Neural progenitor cell (in vitro differentiated cells): ENCODE results near the gene STAP1. TPM values are rescaled to one million over a fixed set of nuclear protein-coding genes. Genes with fewer than 3 reads are reported as not detected.

Source experiments
- DNase-seq: peaks from one replicate; pipeline ENCODE4 v3.0.0-alpha.2; 2016; ENCODE audit warnings: low spot score
- H2AFZ ChIP-seq: fragments of 200-600 bp; sonication (generic); replicated peaks from 2 replicates; pipeline ENCODE4 v1.6.1; 2016; ENCODE audit warnings: antibody characterized with exemption
- H3F3A ChIP-seq: fragments of 200-600 bp; sonication (generic); 2 replicates; pipeline ENCODE4 v1.6.1; 2016; ENCODE audit warnings: antibody characterized with exemption, low read depth
- H3K27ac ChIP-seq: fragments of 200-600 bp; sonication (generic); 2 replicates; pipeline ENCODE4 v1.5.1; 2016; ENCODE audit warnings: mild to moderate bottlenecking
- H3K27me3 ChIP-seq: fragments of 200-600 bp; sonication (generic); 2 replicates; pipeline ENCODE4 v1.6.1; 2016; ENCODE audit warnings: mild to moderate bottlenecking, moderate library complexity
- H3K36me3 ChIP-seq: fragments of 200-600 bp; sonication (generic); 2 replicates; pipeline ENCODE4 v1.5.1; 2016
- H3K4me1 ChIP-seq: fragments of 200-600 bp; sonication (generic); 2 replicates; pipeline ENCODE4 v1.6.1; 2016; ENCODE audit warnings: mixed run types
- H3K4me2 ChIP-seq: fragments of 200-600 bp; sonication (generic); 2 replicates; pipeline ENCODE4 v1.6.1; 2016
- H3K4me3 ChIP-seq: fragments of 200-600 bp; sonication (generic); 2 replicates; pipeline ENCODE4 v1.5.1; 2016
- H3K79me2 ChIP-seq: fragments of 200-600 bp; sonication (generic); 2 replicates; pipeline ENCODE4 v1.6.1; 2016; ENCODE audit warnings: low read depth
- H3K9ac ChIP-seq: fragments of 200-600 bp; sonication (generic); 2 replicates; pipeline ENCODE4 v1.6.1; 2016
- H3K9me3 ChIP-seq: fragments of 200-600 bp; sonication (generic); 2 replicates; pipeline ENCODE4 v1.5.1; 2016; ENCODE audit warnings: low read depth
- H4K20me1 ChIP-seq: fragments of 200-600 bp; sonication (generic); 2 replicates; pipeline ENCODE4 v1.6.1; 2016; ENCODE audit warnings: low read depth
- H3K27ac Mint-ChIP-seq: 3 replicates; pipeline ENCODE4 v1.8.0; 2021; ENCODE audit warnings: mixed read lengths
- H3K27me3 Mint-ChIP-seq: 2 replicates; pipeline ENCODE4 v1.8.0; 2022; ENCODE audit warnings: low read depth, mild to moderate bottlenecking, inconsistent platforms, moderate library complexity, mixed read lengths; ENCODE audit not compliant: insufficient read depth
- H3K36me3 Mint-ChIP-seq: 3 replicates; pipeline ENCODE4 v1.8.0; 2021; ENCODE audit warnings: mixed read lengths
- H3K4me1 Mint-ChIP-seq: 3 replicates; pipeline ENCODE4 v1.8.0; 2021; ENCODE audit warnings: mixed read lengths
- H3K4me3 Mint-ChIP-seq: 3 replicates; pipeline ENCODE4 v1.8.0; 2021; ENCODE audit warnings: mild to moderate bottlenecking, moderate library complexity, mixed read lengths
- H3K9me3 Mint-ChIP-seq: 3 replicates; pipeline ENCODE4 v1.8.0; 2020; ENCODE audit warnings: mixed read lengths
- EZH2 ChIP-seq: fragments of 200-600 bp; sonication (generic); IDR thresholded peaks from 2 replicates; pipeline ENCODE4 v1.6.1; 2017; ENCODE audit warnings: antibody characterized with exemption, mild to moderate bottlenecking, moderate library complexity
- EZH2phosphoT487 ChIP-seq: fragments of 200-600 bp; sonication (generic); IDR thresholded peaks from 2 replicates; pipeline ENCODE4 v1.6.1; 2017; ENCODE audit warnings: antibody characterized with exemption
- total RNA-seq: library from RNA; depleted of rRNA; stranded (reverse); fragments of >200 nt; gene quantifications from 2 replicates; pipeline ENCODE4 v1.2.3, GENCODE V29; 2015; ENCODE audit warnings: low replicate concordance
- TF ChIP-seq, protein P1 (sequence below): fragments of 200-600 bp; sonication (generic); IDR thresholded peaks from 2 replicates; pipeline ENCODE4 v1.5.1; 2017; ENCODE audit warnings: antibody characterized with exemption, mild to moderate bottlenecking

Gene STAP1
- total RNA-seq, 1 donor from 2014 or later, result not detected

DNA sequence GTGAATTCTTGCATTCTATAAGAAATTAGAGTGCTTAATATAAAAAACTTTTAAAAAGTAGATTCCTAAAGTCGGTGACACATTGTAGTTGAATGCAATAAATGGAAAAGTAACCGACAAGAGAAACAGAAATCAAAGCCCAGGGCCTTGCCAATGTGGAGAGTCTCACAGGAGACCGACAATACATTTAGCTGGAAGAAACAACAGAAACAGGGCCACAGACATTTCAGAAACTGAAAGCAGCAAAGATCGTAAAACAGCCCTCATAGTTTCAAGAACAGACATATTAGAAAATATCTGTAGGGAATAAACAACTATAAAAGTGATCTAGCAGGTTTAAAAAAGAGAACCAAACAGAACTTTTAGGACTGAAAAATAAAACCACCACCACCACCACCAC lies 49.5 kb downstream of the STAP1 start:
- Histone ChIP-seq H3K4me2 (no peak overlapping the region), H2AFZ (no peak overlapping the region), H3K4me3 (no peak overlapping the region), H3K36me3 (no peaks in the 10 kb centered on the region), H3K4me1 (no peaks in the 10 kb centered on the region), H3K27ac (no peak overlapping the region), H3K9ac (no peak overlapping the region), H3F3A (no peaks in the 10 kb centered on the region), H3K9me3 (no peaks in the 10 kb centered on the region), H4K20me1 (no peaks in the 10 kb centered on the region), H3K79me2 (no peaks in the 10 kb centered on the region), H3K27me3 (no peaks in the 10 kb centered on the region)
- H3K27me3 Mint-ChIP-seq, result peaks cover 2% of the 10 kb centered on the region
- H3K36me3 Mint-ChIP-seq, result peaks cover 9% of the 10 kb centered on the region
- no peaks in the 10 kb centered on the region for H3K9me3 Mint-ChIP-seq
- DNase-seq, result no peak
- no peak overlapping the region for H3K27ac Mint-ChIP-seq
- TF ChIP-seq EZH2 (no peak), EZH2phosphoT487 (no peak)
- TF ChIP-seq, protein P1, sequence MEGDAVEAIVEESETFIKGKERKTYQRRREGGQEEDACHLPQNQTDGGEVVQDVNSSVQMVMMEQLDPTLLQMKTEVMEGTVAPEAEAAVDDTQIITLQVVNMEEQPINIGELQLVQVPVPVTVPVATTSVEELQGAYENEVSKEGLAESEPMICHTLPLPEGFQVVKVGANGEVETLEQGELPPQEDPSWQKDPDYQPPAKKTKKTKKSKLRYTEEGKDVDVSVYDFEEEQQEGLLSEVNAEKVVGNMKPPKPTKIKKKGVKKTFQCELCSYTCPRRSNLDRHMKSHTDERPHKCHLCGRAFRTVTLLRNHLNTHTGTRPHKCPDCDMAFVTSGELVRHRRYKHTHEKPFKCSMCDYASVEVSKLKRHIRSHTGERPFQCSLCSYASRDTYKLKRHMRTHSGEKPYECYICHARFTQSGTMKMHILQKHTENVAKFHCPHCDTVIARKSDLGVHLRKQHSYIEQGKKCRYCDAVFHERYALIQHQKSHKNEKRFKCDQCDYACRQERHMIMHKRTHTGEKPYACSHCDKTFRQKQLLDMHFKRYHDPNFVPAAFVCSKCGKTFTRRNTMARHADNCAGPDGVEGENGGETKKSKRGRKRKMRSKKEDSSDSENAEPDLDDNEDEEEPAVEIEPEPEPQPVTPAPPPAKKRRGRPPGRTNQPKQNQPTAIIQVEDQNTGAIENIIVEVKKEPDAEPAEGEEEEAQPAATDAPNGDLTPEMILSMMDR, result no peak
- no peak overlapping the region for H3K4me3 Mint-ChIP-seq
- H3K4me1 Mint-ChIP-seq, result no peaks in the 10 kb centered on the region

- no peak overlapping the region for H3K27ac ChIP-seq
- H2AFZ ChIP-seq, result no peak overlapping the region
- H3K27ac Mint-ChIP-seq, result no peak overlapping the region
- TF ChIP-seq EZH2phosphoT487, result no peak
- TF ChIP-seq EZH2, result no peak
- TF ChIP-seq, protein P1, result no peak
- no peaks in the 10 kb centered on the region for H4K20me1 ChIP-seq
- H3K9me3 Mint-ChIP-seq, result no peaks in the 10 kb centered on the region
- H3K9ac ChIP-seq, result no peak overlapping the region
- H3F3A ChIP-seq, result no peaks in the 10 kb centered on the region
- H3K36me3 ChIP-seq, result peaks cover 13% of the 10 kb centered on the region
- H3K4me2 ChIP-seq, result no peak overlapping the region
- no peak overlapping the region for H3K4me3 ChIP-seq
- H3K9me3 ChIP-seq, result no peaks in the 10 kb centered on the region
- H3K79me2 ChIP-seq, result no peaks in the 10 kb centered on the region
- H3K4me1 Mint-ChIP-seq, result no peaks in the 10 kb centered on the region
- DNase-seq, result no peak
- H3K27me3 Mint-ChIP-seq, result peaks cover 2% of the 10 kb centered on the region
- no peak overlapping the region for H3K4me3 Mint-ChIP-seq
- peaks cover 28% of the 10 kb centered on the region for H3K36me3 Mint-ChIP-seq
- no peaks in the 10 kb centered on the region for H3K4me1 ChIP-seq
- no peaks in the 10 kb centered on the region for H3K27me3 ChIP-seq
These were observed 55.7 kb downstream of the STAP1 start for GRCh38 chr4:67614186-67614585.

DNA sequence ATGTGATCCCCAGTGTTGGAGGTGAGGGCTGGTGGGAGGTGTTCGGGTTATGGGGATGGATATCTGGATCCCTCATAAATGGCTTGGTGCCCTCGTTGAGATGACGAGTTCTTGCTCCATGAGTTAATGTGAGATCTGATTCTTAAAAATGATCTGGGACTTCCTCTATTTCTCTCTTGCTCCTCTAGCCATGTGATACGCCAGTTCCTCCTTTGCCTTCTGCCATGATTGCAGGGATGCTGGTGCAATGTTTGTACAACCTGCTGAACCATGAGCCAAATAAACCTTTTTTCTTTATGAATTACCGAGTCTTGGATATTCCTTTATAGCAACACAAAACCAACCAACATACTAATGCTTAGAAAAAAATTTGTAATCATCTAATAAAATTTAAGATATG lies 56.6 kb downstream of the STAP1 start:
- no peaks in the 10 kb centered on the region for H3K27me3 ChIP-seq
- H3K27me3 Mint-ChIP-seq, result no peaks in the 10 kb centered on the region
- no peaks in the 10 kb centered on the region for H3K9me3 Mint-ChIP-seq
- no peak overlapping the region for H3K9ac ChIP-seq
- H3K9me3 ChIP-seq, result no peaks in the 10 kb centered on the region
- H3K4me1 Mint-ChIP-seq, result no peaks in the 10 kb centered on the region
- H3K4me3 Mint-ChIP-seq, result no peak overlapping the region
- H3F3A ChIP-seq, result no peaks in the 10 kb centered on the region
- no peaks in the 10 kb centered on the region for H4K20me1 ChIP-seq
- DNase-seq, result no peak
- no peak overlapping the region for H2AFZ ChIP-seq
- H3K27ac ChIP-seq, result no peak overlapping the region
- H3K79me2 ChIP-seq, result no peaks in the 10 kb centered on the region
- peaks cover 15% of the 10 kb centered on the region for H3K36me3 ChIP-seq
- H3K36me3 Mint-ChIP-seq, result peaks cover 29% of the 10 kb centered on the region
- no peak overlapping the region for H3K27ac Mint-ChIP-seq
- H3K4me3 ChIP-seq, result no peak overlapping the region
- TF ChIP-seq EZH2 (no peak), EZH2phosphoT487 (no peak)
- no peaks in the 10 kb centered on the region for H3K4me1 ChIP-seq
- no peak overlapping the region for H3K4me2 ChIP-seq

DNA sequence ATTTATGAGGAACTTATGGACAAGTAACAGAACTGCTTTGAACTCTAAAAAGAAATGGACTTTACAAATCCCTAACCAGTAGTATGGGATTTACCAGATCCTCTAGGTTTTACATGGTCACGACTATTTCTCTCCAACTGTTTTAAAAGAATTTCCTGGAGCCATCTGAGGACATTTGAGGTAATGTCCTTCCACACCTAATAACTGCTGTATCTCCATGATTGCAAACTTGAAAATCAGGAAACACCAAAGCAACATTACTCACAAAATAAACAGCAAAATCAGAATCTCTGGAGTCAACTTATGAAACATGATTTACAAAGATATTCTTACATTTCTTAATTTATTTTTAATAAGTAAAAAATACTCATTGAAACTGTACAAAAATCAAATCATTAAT lies 58.0 kb downstream of the STAP1 start:
- Histone ChIP-seq H2AFZ (no peak overlapping the region), H3K36me3 (peaks cover 22% of the 10 kb centered on the region), H3K9ac (no peak overlapping the region), H3K9me3 (no peaks in the 10 kb centered on the region), H3K4me2 (no peak overlapping the region), H3K4me3 (no peak overlapping the region), H3F3A (no peaks in the 10 kb centered on the region), H3K4me1 (no peaks in the 10 kb centered on the region), H3K27me3 (no peaks in the 10 kb centered on the region), H3K27ac (no peak overlapping the region), H4K20me1 (no peaks in the 10 kb centered on the region), H3K79me2 (no peaks in the 10 kb centered on the region)
- peaks cover 33% of the 10 kb centered on the region for H3K36me3 Mint-ChIP-seq
- no peaks in the 10 kb centered on the region for H3K27me3 Mint-ChIP-seq
- H3K9me3 Mint-ChIP-seq, result no peaks in the 10 kb centered on the region
- no peak overlapping the region for H3K27ac Mint-ChIP-seq
- H3K4me1 Mint-ChIP-seq, result no peaks in the 10 kb centered on the region
- no peak overlapping the region for H3K4me3 Mint-ChIP-seq
- TF ChIP-seq EZH2phosphoT487, result no peak
- TF ChIP-seq, protein P1, result no peak
- no peak for TF ChIP-seq EZH2
- no peak for DNase-seq
